ENCODE measurements around the gene HAO1. TPM values are rescaled to one million over a fixed set of nuclear protein-coding genes. Genes with fewer than 3 reads are reported as not detected.

Gene HAO1
- total and polyA plus RNA-seq, 2 of the 13 experiments (the other 11 are each of a cell fraction or from before 2014, with no cell fraction given): 0.03 TPM; not detected in 1

GRCh38 chr20:7866285-7866684 lies 74.0 kb downstream of the HAO1 start (continued):
- TF ChIP-seq ZNF292 (CRISPR knock-in tag; IDR thresholded peaks at IDR 0.05; ENCODE audit: borderline replicate concordance, low read depth) (no peak), MED8 (CRISPR knock-in tag; IDR thresholded peaks at IDR 0.05; ENCODE audit: insufficient replicate concordance) (no peak), ZNF24 (IDR thresholded peaks at IDR 0.05) (no peak), HMGA1 (CRISPR knock-in tag; conservative IDR thresholded peaks at IDR 0.05) (no peak), ZNF317 (CRISPR knock-in tag; IDR thresholded peaks at IDR 0.05) (0 out of 2 replicates have a peak, but pooled peaks have one; percentile 19), KMT2B (CRISPR knock-in tag; IDR thresholded peaks at IDR 0.05) (no peak), CTCF (CRISPR knock-in tag; IDR thresholded peaks at IDR 0.05) (no peak), PITX1 (CRISPR knock-in tag; IDR thresholded peaks at IDR 0.05) (peak; percentile 37; the same call in 1 of the 2 replicates), TP53 (CRISPR knock-in tag; conservative IDR thresholded peaks at IDR 0.05) (0 out of 2 replicates have a peak, but pooled peaks have one; percentile 18), LRRFIP1 (CRISPR knock-in tag; conservative IDR thresholded peaks at IDR 0.05) (no peak), ZSCAN5A (CRISPR knock-in tag; IDR thresholded peaks at IDR 0.05; ENCODE audit: borderline replicate concordance) (no peak), ZNF264 (CRISPR knock-in tag; IDR thresholded peaks at IDR 0.05) (0 out of 2 replicates have a peak, but pooled peaks have one; percentile 32), ZUFSP (CRISPR knock-in tag; IDR thresholded peaks at IDR 0.05; ENCODE audit: borderline replicate concordance) (no peak), ZNF441 (CRISPR knock-in tag; IDR thresholded peaks at IDR 0.05; ENCODE audit: borderline replicate concordance) (no peak), CEBPZ (IDR thresholded peaks at IDR 0.05; ENCODE audit: low read length) (no peak), ZBTB33 (CRISPR knock-in tag; IDR thresholded peaks at IDR 0.05) (no peak)
